Right renal cortex interstitium (tissue), 3 donors: ENCODE measurements around the gene INO80B. TPM values are rescaled to one million over a fixed set of nuclear protein-coding genes. Genes with fewer than 3 reads are reported as not detected.
A peak's percentile ranks its signal among the peaks of the same experiment; 100 is the strongest.
"Not testable (repeated sequence)": the region's sequence is repeated elsewhere in the genome, so short reads cannot be mapped to it uniquely, and the experiment has no call there.

Experiments used
- DNase-seq, 3 donors: peaks; one replicate each; pipeline ENCODE4 v3.0.0-alpha.2; 2013; ENCODE audit warnings: low read depth in 3 of 3, low spot score in 2 of 3
- polyA plus RNA-seq, 3 donors: library from polyadenylated mRNA; unstranded; fragments of 120-200 nt; gene quantifications; one replicate each; pipeline ENCODE4 v1.2.1, GENCODE V29; 2013; ENCODE audit not compliant: insufficient read length in 3 of 3

Gene INO80B
- polyA plus RNA-seq, 3 donors: 14.6 to 29.6 (median 24.2) TPM

GRCh38 chr2:74444498-74445318 is 10.2 kb upstream of the INO80B start:
- no peak for DNase-seq

GRCh38 chr2:74447230-74447999 is 7.5 kb upstream of the INO80B start:
- no peak for DNase-seq

- no peak for DNase-seq
These were observed 6.1 kb upstream of the INO80B start for GRCh38 chr2:74448771-74449170.

GRCh38 chr2:74450570-74451190 is 4.2 kb upstream of the INO80B start:
- DNase-seq: no peak

- no peak for DNase-seq
These were observed 2.3 kb downstream of the INO80B start for GRCh38 chr2:74457129-74457548.

GRCh38 chr2:74457549-74458131 is 2.8 kb downstream of the INO80B start:
- no peak for DNase-seq

- DNase-seq: peak; percentile 99 to 100 (median 100)
These were observed 3.4 kb downstream of the INO80B start, which contains the start of gene WBP1 for GRCh38 chr2:74458132-74458937. Gene WBP1 (plus strand): TSS chr2:74458438. CDS start chr2:74458603, 165 bp downstream.

- no peak for DNase-seq
These were observed 4.1 kb downstream of the INO80B start for GRCh38 chr2:74458938-74459363.

- not testable (repeated sequence) for DNase-seq
These were observed 4.7 kb downstream of the INO80B start for GRCh38 chr2:74459503-74460118.

- not testable (repeated sequence) for DNase-seq
These were observed 5.3 kb downstream of the INO80B start for GRCh38 chr2:74460187-74460586.

GRCh38 chr2:74461187-74462053 is 6.5 kb downstream of the INO80B start:
- DNase-seq: no peak

- DNase-seq: no peak
These were observed 7.3 kb downstream of the INO80B start for GRCh38 chr2:74462054-74462785.

GRCh38 chr2:74462786-74463105 is 7.9 kb downstream of the INO80B start:
- DNase-seq: no peak

- DNase-seq: no peak
These were observed 9.5 kb downstream of the INO80B start for GRCh38 chr2:74464406-74464805.

- not testable (repeated sequence) for DNase-seq
These were observed 15.9 kb downstream of the INO80B start for GRCh38 chr2:74470742-74471141.

GRCh38 chr2:74471332-74472065 is 16.6 kb downstream of the INO80B start:
- DNase-seq: no peak
